ENCODE results near the gene ADAM23.

GRCh38 chr2:206502729-206503128 lies 59.4 kb downstream of the ADAM23 start:
- TF ChIP-seq CTCF (IDR thresholded peaks at IDR 0.05) (no peak), HDAC2 (IDR thresholded peaks at IDR 0.05) (no peak), POLR2A (IDR thresholded peaks at IDR 0.05; ENCODE audit: low read length) (no peak), RAD21 (conservative IDR thresholded peaks at IDR 0.05 in 1 of 2, IDR thresholded peaks at IDR 0.05 in 1 of 2) (no peak), JUNB (IDR thresholded peaks at IDR 0.05) (no peak), MAFK (IDR thresholded peaks at IDR 0.05; ENCODE audit: partially characterized antibody) (no peak), SREBF2 (IDR thresholded peaks at IDR 0.05) (no peak), CHD4 (IDR thresholded peaks at IDR 0.05; ENCODE audit: borderline replicate concordance) (no peak), POLR2AphosphoS2 (conservative IDR thresholded peaks at IDR 0.05; ENCODE audit: low read length) (no peak), ZSCAN20 (CRISPR knock-in tag; IDR thresholded peaks at IDR 0.05) (no peak), RNF2 (IDR thresholded peaks at IDR 0.05; ENCODE audit: borderline replicate concordance, low read depth) (no peak), ZNF302 (CRISPR knock-in tag; IDR thresholded peaks at IDR 0.05) (no peak)

Measured in A549 (cell line).